Transverse colon (tissue), 4 donors: Measurements from ENCODE around the gene CKLF.

Source experiments
- CTCF ChIP-seq, 5 experiments: fragments of 200-600 bp in 3 of 5; fragments of 450-650 bp in 2 of 5; sonication (generic) in 3 of 5; IDR thresholded peaks; 1 replicate in 2 of 5; 2 replicates in 3 of 5; pipeline ENCODE4 v1.5.1; 2016 to 2017; ENCODE audit warnings: antibody characterized with exemption in 5 of 5, inconsistent platforms in 3 of 5, mild to moderate bottlenecking in 2 of 5, moderate library complexity in 1 of 5
- EP300 ChIP-seq: sonication (generic); formaldehyde crosslinking; IDR thresholded peaks from one replicate; pipeline ENCODE4 v1.6.1; 2017; ENCODE audit warnings: antibody characterized with exemption, low read depth
- POLR2A ChIP-seq: fragments of 450-650 bp; IDR thresholded peaks from one replicate; pipeline ENCODE4 v1.6.1; 2016; ENCODE audit warnings: antibody characterized with exemption, mild to moderate bottlenecking, moderate library complexity
- POLR2AphosphoS5 ChIP-seq, 3 donors: sonication (generic); formaldehyde crosslinking; IDR thresholded peaks; one replicate each; pipeline ENCODE4 v1.6.1; 2016; ENCODE audit warnings: antibody characterized with exemption in 3 of 3

DNA sequence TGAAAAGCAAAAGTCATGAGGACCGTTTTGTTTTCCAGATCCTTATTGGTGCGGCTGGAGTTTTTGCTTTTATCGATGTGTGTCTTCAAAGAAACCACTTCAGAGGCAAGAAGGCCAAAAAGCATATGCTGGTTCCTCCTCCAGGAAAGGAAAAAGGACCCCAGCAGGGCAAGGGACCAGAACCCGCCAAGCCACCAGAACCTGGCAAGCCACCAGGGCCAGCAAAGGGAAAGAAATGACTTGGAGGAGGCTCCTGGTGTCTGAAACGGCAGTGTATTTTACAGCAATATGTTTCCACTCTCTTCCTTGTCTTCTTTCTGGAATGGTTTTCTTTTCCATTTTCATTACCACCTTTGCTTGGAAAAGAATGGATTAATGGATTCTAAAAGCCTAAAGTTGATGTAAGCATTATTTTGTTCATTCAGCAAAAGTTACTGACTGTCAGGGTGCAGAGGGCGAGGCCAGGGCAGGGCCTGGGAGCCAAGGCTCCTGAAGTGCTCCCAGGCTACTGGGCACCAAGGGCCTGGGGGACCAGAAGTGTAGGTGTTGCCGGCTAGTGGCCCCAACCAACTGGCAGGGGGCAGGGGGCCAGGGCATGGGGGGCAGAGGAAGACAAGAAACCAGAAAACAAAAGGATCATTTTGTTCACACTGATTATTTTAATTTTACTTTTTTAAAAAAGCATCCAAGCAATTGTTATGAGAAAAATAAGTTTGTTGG, 35.7 kb downstream of the CKLF start:
- TF ChIP-seq CTCF (IDR thresholded peaks at IDR 0.05) (no peak), POLR2AphosphoS5 (IDR thresholded peaks at IDR 0.05) (no peak), EP300 (no peak), POLR2A (no peak)
